HL-60/S4 treated with retinoic acid at 250 ng/mL for 4 days and 3 days (cell line): ENCODE results near the gene OVOL2.

Experiments
- in situ Hi-C: fragments of 300-500 bp; cut with MboI; formaldehyde crosslinking; loops from 2 replicates; pipeline ENCODE4 v1.7.0; 2022; ENCODE audit warnings: low sequenced_read_pairs

The OVOL2 gene

DNA sequence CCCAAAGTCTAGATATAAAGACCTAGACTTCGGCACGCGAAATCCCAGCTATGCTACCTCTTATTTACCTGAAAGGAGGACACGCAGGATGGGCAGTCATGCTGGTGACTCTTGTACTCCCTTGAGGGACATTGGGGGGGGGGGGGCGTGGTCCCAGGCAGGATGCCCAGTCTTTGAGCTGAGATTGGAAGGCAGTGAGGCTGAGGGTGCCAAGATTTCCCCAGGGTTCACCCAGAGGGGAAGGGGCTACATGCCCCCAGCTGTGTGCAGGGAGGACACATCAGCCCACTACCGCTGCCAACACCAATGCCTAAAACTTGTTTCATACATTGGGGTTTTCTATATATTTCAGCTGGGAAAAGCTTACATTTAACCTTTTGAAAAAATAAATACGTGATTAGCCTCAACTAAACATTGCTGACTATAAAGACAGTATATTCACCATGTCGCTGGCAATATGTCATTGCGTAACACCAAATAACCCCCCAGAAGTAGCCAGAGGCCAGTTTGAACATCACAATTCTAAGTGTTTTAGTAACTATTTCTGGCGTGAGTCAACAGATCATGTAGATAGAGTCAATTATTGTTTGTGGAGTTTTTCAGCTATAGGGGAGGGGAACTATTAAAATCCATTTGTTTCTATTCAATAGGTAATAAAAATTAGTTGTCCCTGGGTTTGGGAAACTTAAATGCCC lies 67.3 kb downstream of the OVOL2 start:
- in situ Hi-C loops, result no loop called here

DNA sequence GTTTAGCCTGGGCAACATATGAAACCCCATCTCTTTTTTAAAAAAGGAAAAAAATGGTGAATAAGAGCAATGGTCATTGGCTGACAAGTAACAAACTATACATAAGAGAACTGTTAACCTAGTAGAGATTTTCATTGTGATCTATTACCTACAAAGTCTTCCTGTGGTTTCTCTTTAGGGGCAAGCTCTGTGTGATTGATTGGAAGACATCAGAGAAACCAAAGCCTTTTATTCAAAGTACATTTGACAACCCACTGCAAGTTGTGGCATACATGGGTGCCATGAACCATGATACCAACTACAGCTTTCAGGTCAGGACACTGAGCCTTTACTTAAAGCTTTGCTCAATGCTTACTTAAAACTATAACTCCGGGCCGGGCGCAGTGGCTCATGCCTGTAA lies 69.7 kb downstream of the OVOL2 start:
- in situ Hi-C loops, result no loop called here

DNA sequence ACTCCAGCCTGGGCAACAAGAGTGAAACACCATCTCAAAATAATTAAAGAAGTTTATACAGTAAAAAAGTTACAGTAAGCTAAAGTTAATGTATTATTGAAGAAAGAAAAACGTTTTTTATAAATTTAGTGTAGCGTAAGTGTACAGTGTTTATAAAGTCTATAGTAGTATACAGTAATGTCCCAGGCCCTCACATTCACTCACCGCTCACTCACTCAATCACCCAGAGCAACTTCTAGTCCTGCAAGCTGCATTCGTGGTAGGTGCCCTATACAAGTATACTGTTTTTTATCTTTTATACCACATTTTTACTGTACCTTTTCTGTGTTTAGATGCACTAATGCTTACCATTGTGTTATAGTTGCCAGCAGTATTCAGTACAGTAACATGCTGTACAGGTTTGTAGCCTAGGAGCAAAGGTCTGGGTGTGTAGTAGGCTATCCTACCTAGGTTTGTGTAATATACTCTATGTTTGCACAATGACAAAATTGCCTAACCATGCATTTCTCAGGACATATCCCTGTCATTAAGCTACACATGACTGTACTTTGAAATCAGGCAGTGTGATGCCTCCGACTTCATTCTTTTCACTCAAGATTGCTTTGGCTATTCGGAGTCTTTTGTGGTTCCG lies 72.2 kb downstream of the OVOL2 start:
- in situ Hi-C loops, result no loop called here

DNA sequence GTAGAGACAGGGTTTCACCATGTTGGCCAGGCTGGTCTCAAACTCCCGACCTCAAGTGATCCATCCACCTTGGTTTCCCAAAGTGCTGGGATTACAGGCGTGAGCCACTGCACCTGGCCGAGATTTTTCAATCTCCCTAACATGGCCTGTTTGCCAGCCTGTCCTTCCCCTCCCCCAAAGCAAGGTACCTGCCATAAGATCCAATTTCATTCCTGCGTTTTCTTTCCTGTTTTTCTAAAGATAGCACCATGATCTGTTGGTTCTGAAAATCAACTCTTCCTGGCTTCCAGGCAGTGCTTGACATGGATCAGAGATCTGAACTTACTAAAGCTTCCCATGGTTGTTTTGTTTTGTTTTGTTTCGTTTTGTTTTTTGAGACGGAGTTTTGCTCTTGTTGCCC lies 81.4 kb downstream of the OVOL2 start:
- in situ Hi-C loops, result no loop called here
